ENCODE results near the gene HDAC1.
"Not testable (repeated sequence)": the region's sequence is repeated elsewhere in the genome, so short reads cannot be mapped to it uniquely, and the experiment has no call there.

HDAC1 gene

GRCh38 chr1:32273391-32274208 is 18.3 kb upstream of the HDAC1 start:
- H3K4me1 ChIP-seq (ENCODE audit: low read depth, poor library complexity, severe bottlenecking): peaks cover 5% of the 10 kb centered on the region
- H3K27me3 ChIP-seq (ENCODE audit: insufficient read depth, low read depth): no peaks in the 10 kb centered on the region
- no peaks in the 10 kb centered on the region for H3K36me3 ChIP-seq (ENCODE audit: insufficient read depth)
- no peak overlapping the region for H3K9ac ChIP-seq
- no peak overlapping the region for H3K4me3 ChIP-seq (IDR thresholded peaks at IDR 0.05; ENCODE audit: insufficient read depth, low read depth, low read length)
- H3K79me2 ChIP-seq (ENCODE audit: insufficient read depth, low read depth): no peaks in the 10 kb centered on the region
- no peaks in the 10 kb centered on the region for H4K20me1 ChIP-seq (ENCODE audit: insufficient read depth)
- TF ChIP-seq CTCF (conservative IDR thresholded peaks at IDR 0.05; ENCODE audit: low read depth, low read length): no peak
- H2AFZ ChIP-seq (ENCODE audit: low read depth): no peak overlapping the region
- no peak overlapping the region for H3K4me2 ChIP-seq
- H3K27ac ChIP-seq: no peak overlapping the region

- no peak overlapping the region for H3K9ac ChIP-seq
- H2AFZ ChIP-seq (ENCODE audit: low read depth): no peak overlapping the region
- no peak for TF ChIP-seq CTCF (conservative IDR thresholded peaks at IDR 0.05; ENCODE audit: low read depth, low read length)
- no peak overlapping the region for H3K4me2 ChIP-seq
- no peaks in the 10 kb centered on the region for H4K20me1 ChIP-seq (ENCODE audit: insufficient read depth)
- H3K27me3 ChIP-seq (ENCODE audit: insufficient read depth, low read depth): no peaks in the 10 kb centered on the region
- no peaks in the 10 kb centered on the region for H3K36me3 ChIP-seq (ENCODE audit: insufficient read depth)
- no peak overlapping the region for H3K27ac ChIP-seq
- no peaks in the 10 kb centered on the region for H3K79me2 ChIP-seq (ENCODE audit: insufficient read depth, low read depth)
- H3K4me3 ChIP-seq (IDR thresholded peaks at IDR 0.05; ENCODE audit: insufficient read depth, low read depth, low read length): no peak overlapping the region
- peaks cover 5% of the 10 kb centered on the region for H3K4me1 ChIP-seq (ENCODE audit: low read depth, poor library complexity, severe bottlenecking)
These were observed 17.1 kb upstream of the HDAC1 start for GRCh38 chr1:32274646-32275340.

- Histone ChIP-seq H4K20me1 (ENCODE audit: insufficient read depth) (no peaks in the 10 kb centered on the region), H3K27ac (no peak overlapping the region), H3K4me1 (ENCODE audit: low read depth, poor library complexity, severe bottlenecking) (peaks cover 5% of the 10 kb centered on the region), H3K27me3 (ENCODE audit: insufficient read depth, low read depth) (no peaks in the 10 kb centered on the region), H3K4me2 (no peak overlapping the region), H3K79me2 (ENCODE audit: insufficient read depth, low read depth) (no peaks in the 10 kb centered on the region), H3K36me3 (ENCODE audit: insufficient read depth) (no peaks in the 10 kb centered on the region), H3K4me3 (IDR thresholded peaks at IDR 0.05; ENCODE audit: insufficient read depth, low read depth, low read length) (no peak overlapping the region), H2AFZ (ENCODE audit: low read depth) (no peak overlapping the region), H3K9ac (no peak overlapping the region)
- no peak for TF ChIP-seq CTCF (conservative IDR thresholded peaks at IDR 0.05; ENCODE audit: low read depth, low read length)
These were observed 16.5 kb upstream of the HDAC1 start for GRCh38 chr1:32275424-32275823.

- no peaks in the 10 kb centered on the region for H3K36me3 ChIP-seq (ENCODE audit: insufficient read depth)
- H3K27ac ChIP-seq: no peak overlapping the region
- peaks cover 5% of the 10 kb centered on the region for H3K4me1 ChIP-seq (ENCODE audit: low read depth, poor library complexity, severe bottlenecking)
- H4K20me1 ChIP-seq (ENCODE audit: insufficient read depth): no peaks in the 10 kb centered on the region
- H3K79me2 ChIP-seq (ENCODE audit: insufficient read depth, low read depth): no peaks in the 10 kb centered on the region
- no peaks in the 10 kb centered on the region for H3K27me3 ChIP-seq (ENCODE audit: insufficient read depth, low read depth)
- TF ChIP-seq CTCF (conservative IDR thresholded peaks at IDR 0.05; ENCODE audit: low read depth, low read length): no peak
- H3K4me2 ChIP-seq: no peak overlapping the region
- no peak overlapping the region for H3K4me3 ChIP-seq (IDR thresholded peaks at IDR 0.05; ENCODE audit: insufficient read depth, low read depth, low read length)
- H3K9ac ChIP-seq: no peak overlapping the region
- no peak overlapping the region for H2AFZ ChIP-seq (ENCODE audit: low read depth)
These were observed 15.7 kb upstream of the HDAC1 start for GRCh38 chr1:32276032-32276782.

- H3K4me1 ChIP-seq (ENCODE audit: low read depth, poor library complexity, severe bottlenecking); H2AFZ ChIP-seq (ENCODE audit: low read depth); H3K27ac ChIP-seq; H3K4me3 ChIP-seq (IDR thresholded peaks at IDR 0.05; ENCODE audit: insufficient read depth, low read depth, low read length); H3K36me3 ChIP-seq (ENCODE audit: insufficient read depth); H3K9ac ChIP-seq; H3K79me2 ChIP-seq (ENCODE audit: insufficient read depth, low read depth); H3K27me3 ChIP-seq (ENCODE audit: insufficient read depth, low read depth); H4K20me1 ChIP-seq (ENCODE audit: insufficient read depth); H3K4me2 ChIP-seq: not testable (repeated sequence)
These were observed 7.1 kb upstream of the HDAC1 start for GRCh38 chr1:32284777-32285176.

All from KMS-11 (cell line).